Ectodermal cell (in vitro differentiated cells): Measurements from ENCODE around the gene LRRC38.

Experiments used
- H3K27ac ChIP-seq: 2 replicates; pipeline ENCODE4 v1.7.0; 2013; ENCODE audit warnings: mild to moderate bottlenecking, low read depth, low read length; ENCODE audit not compliant: insufficient read depth, poor library complexity, severe bottlenecking
- H3K27me3 ChIP-seq: 2 replicates; pipeline ENCODE4 v1.7.0; 2013; ENCODE audit warnings: mild to moderate bottlenecking, low read length; ENCODE audit not compliant: insufficient read depth, control insufficient read depth, poor library complexity, severe bottlenecking
- H3K36me3 ChIP-seq: one replicate; pipeline ENCODE4 v1.7.0; 2013; ENCODE audit warnings: low read length; ENCODE audit not compliant: control insufficient read depth, insufficient read depth
- H3K4me1 ChIP-seq: one replicate; pipeline ENCODE4 v1.7.0; 2013; ENCODE audit warnings: low read length; ENCODE audit not compliant: control insufficient read depth, insufficient read depth
- H3K4me3 ChIP-seq: 2 replicates; pipeline ENCODE4 v1.7.0; 2013; ENCODE audit warnings: low read depth, low read length, control low read depth; ENCODE audit not compliant: insufficient read depth
- H3K9me3 ChIP-seq: 2 replicates; pipeline ENCODE4 v1.7.0; 2013; ENCODE audit warnings: mild to moderate bottlenecking, low read length, moderate library complexity; ENCODE audit not compliant: control insufficient read depth
- whole genome bisulfite sequencing, 2 experiments: methylation state at CpG; one replicate each; pipeline ENCODE4 v1.1.7; 2013; ENCODE audit warnings: missing lambda C conversion rate in 2 of 2; 5-methylcytosine and 5-hydroxymethylcytosine counted together

LRRC38 gene

DNA sequence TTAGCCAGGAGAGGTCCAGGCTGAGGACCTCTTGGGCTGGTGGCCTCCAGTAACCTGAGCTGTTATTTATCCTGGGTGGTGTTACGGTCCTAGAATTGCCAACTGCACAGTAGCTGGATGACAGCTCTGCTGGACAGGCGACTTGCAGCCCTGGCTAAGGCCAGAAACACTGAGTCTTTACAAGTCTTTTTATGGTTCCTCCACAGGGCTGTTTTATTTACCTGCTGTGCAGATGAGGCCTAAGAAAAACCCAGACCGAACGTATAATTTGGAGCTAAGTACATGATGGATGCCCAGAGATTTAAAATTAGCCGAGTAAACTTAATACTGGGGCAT is 30.4 kb upstream of the LRRC38 start:
- Histone ChIP-seq H3K36me3 (no peaks in the 10 kb centered on the region), H3K27me3 (no peaks in the 10 kb centered on the region), H3K4me3 (no peak overlapping the region), H3K9me3 (no peaks in the 10 kb centered on the region), H3K27ac (no peak overlapping the region), H3K4me1 (peaks cover 10% of the 10 kb centered on the region)
- 88 to 91% methylated on average over 5 of the region's 5 CpGs for WGBS, 2 experiments

DNA sequence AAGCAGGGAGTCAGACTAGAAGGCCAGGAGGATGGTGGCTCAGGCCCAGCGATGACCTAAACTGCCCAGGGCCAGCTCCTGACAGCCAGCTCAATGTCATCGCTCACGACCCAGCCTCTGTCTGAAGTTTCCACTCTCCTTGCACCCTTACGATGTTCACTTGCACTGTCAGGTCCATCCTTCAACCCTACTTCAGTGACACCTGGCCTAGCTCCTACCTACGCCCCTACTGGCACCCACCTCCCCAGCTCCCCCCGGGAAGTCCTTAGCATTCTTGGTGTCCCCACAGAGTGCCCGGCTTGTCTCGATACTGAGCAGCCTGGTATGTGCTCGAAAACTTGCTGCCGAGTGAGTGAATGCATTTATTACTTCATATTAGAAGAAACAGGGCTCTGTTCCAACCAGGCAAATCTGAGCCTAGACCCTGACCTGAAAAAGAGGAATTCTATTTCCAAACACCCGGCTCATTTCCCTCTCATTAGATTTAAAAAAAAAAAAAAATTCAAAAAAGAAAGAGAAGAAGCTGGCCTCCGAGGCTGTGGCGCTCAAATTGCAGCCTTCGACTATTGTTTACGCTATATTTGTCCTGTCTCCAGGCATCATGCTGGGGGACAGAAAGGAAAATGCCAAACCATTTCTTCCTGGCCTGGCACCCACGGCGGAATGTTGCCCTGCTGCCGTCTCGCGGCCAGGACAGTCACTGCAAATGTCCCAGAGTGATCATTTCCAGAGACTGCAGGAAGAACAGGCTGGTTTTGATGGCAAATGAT is 29.8 kb upstream of the LRRC38 start:
- Histone ChIP-seq H3K4me3 (no peak overlapping the region), H3K36me3 (no peaks in the 10 kb centered on the region), H3K27ac (no peak overlapping the region), H3K9me3 (no peaks in the 10 kb centered on the region), H3K4me1 (peaks cover 10% of the 10 kb centered on the region), H3K27me3 (no peaks in the 10 kb centered on the region)
- 79% methylated on average over 20 of the region's 20 CpGs for WGBS, 2 experiments

DNA sequence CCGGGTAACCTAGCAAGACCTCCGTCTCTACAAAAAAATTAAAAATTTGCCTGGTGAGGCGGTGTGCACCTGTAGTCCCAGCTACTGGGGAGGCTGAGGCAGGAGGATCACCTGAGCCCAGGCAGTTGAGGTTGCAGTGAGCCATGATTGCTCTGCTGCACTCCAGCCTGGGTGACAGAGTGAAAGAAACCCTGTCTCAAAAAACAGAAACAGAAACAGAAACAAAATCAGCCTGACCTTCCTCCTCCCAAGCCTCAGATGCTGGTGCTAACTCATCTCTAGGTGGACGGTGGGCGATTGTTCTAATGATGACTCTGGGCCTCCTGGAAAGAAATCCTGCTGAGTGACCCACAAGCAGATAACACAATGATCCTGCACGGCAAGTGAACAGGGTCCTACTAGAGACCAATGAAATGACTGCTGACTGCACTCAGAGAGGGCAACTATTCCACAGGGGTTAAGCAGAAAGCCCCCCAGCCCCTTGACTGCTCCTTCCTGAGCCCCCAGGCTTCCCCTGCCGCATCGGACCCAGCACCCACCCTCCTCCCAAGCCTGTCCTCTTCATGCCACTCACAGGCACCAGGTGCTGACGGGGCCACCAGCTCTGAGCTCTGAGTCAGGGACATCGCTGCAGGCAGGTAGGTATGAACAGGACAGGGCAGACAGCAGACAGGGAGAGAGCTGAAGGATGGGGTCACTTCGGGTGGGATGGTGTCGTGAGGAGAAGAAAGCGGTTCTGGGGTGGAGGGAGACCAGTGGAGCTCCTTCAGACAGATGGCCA is 27.8 kb upstream of the LRRC38 start:
- no peaks in the 10 kb centered on the region for H3K9me3 ChIP-seq
- no peak overlapping the region for H3K4me3 ChIP-seq
- H3K36me3 ChIP-seq = no peaks in the 10 kb centered on the region
- H3K4me1 ChIP-seq = peaks cover 10% of the 10 kb centered on the region
- no peak overlapping the region for H3K27ac ChIP-seq
- no peaks in the 10 kb centered on the region for H3K27me3 ChIP-seq
- WGBS, 2 experiments = 92 to 94% methylated on average over 13 of the region's 13 CpGs

DNA sequence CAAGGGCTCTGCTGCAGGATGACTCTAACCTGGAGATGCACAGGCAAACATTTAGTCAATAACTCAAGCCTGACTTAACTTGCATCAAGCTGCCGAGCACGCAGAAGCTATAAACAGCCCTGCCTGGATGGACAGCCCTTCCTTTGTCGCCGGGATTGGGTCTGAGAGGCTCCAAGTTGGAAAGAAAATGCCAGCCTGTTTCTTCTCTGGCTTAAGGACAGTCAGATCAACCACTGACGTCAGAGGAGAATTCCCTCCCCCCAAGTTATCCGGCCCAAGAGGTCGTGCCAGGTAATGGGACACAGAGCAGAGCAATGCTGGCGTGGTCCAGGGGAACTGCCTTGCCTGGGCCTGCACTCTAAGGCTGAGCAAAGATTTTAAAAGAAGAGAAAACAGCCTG is 27.1 kb upstream of the LRRC38 start:
- peaks cover 10% of the 10 kb centered on the region for H3K4me1 ChIP-seq
- 84 to 85% methylated on average over 8 of the region's 8 CpGs for WGBS, 2 experiments
- H3K27ac ChIP-seq = no peak overlapping the region
- no peaks in the 10 kb centered on the region for H3K9me3 ChIP-seq
- H3K36me3 ChIP-seq = no peaks in the 10 kb centered on the region
- no peak overlapping the region for H3K4me3 ChIP-seq
- no peaks in the 10 kb centered on the region for H3K27me3 ChIP-seq

DNA sequence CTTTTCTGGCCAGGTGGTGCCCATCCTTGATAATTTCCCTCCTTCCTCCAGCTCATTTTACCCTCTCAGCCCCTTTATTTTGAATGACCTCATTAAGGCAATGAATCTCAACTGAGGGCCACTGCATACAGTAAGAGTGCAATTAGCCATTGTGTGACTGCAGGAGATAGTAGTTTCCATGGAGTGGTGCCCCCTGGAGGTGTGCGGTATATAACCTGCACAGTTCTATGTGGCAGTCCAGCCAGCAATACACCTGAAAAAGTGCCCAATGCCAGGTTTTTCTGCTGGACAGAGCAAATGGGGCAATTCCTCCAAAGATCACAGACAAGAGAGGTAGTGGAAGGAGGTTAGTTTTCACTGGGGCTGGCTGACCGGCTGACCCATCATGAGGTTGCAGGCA is 25.9 kb upstream of the LRRC38 start:
- 81 to 85% methylated on average over 2 of the region's 2 CpGs for WGBS, 2 experiments
- Histone ChIP-seq H3K36me3 (no peaks in the 10 kb centered on the region), H3K4me3 (no peak overlapping the region), H3K9me3 (no peaks in the 10 kb centered on the region), H3K4me1 (peaks cover 10% of the 10 kb centered on the region), H3K27me3 (no peaks in the 10 kb centered on the region), H3K27ac (no peak overlapping the region)

DNA sequence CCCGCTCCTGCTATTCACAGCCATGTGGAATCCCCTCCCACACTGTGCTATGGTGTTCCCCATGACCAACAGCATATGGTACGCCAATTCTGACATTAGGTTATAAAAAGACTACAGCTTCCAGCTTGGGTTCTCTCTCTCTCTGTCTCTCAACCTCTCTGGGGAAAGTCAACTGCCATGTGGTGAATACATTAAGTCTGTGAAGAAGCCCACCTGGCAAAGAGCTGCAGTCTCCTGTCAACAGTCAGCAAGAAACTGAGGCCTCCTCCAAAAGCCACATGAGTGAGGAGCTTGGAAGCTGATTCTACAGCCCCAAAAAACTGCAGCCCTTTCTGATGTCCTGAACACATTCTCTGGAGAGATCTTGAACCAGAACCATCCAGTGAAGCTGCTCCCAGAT is 25.0 kb upstream of the LRRC38 start:
- 90 to 95% methylated on average over 2 of the region's 2 CpGs for WGBS, 2 experiments
- H3K27me3 ChIP-seq = no peaks in the 10 kb centered on the region
- H3K9me3 ChIP-seq = no peaks in the 10 kb centered on the region

DNA sequence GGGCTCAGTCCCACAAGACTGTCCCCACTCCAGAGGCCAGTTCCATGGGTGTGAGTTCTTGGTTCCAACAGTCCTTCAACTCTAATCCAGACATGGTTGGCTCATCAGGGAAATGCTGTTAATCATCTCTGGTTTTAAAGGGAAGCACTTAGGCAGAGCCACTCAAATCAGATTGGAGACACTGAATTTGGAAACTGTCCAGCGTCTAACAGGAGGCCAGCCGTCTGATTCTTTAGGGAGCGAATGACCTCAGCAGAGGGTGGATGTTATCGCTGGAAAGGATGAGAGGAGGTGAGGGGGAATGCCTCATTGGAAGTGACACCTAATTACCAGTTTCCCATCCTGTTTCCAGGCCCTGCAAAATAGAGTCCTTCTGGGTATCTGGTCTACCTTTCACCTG is 22.8 kb upstream of the LRRC38 start:
- no peaks in the 10 kb centered on the region for H3K36me3 ChIP-seq
- H3K9me3 ChIP-seq = no peaks in the 10 kb centered on the region
- no peak overlapping the region for H3K4me3 ChIP-seq
- H3K4me1 ChIP-seq = no peaks in the 10 kb centered on the region
- 93 to 94% methylated on average over 4 of the region's 4 CpGs for WGBS, 2 experiments
- H3K27ac ChIP-seq = no peak overlapping the region
- H3K27me3 ChIP-seq = no peaks in the 10 kb centered on the region

More for the DNA sequence above, 25.0 kb upstream of the LRRC38 start:
- Histone ChIP-seq H3K4me1 (peaks cover 5% of the 10 kb centered on the region), H3K27ac (no peak overlapping the region), H3K4me3 (no peak overlapping the region), H3K36me3 (no peaks in the 10 kb centered on the region)

DNA sequence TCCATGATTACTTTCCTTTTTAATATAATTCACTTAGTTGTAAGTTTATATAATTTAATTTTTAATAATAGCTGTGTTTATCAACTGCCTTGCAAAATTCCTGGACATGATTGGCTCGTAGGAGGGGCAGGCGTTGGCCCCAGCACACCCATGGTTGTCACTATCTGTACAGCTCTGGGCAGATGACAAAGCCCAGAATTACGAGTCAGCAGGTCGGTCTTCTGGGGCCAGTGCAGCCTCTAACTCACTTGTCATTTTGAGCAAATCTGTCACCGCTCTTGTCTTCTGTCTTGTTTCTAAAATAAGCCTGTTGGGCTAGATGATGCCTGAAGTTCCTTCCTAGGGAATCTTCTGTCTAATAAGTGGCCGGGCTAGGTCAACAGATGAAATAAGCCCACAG is 21.4 kb upstream of the LRRC38 start:
- 94 to 95% methylated on average over 6 of the region's 6 CpGs for WGBS, 2 experiments
- Histone ChIP-seq H3K36me3 (no peaks in the 10 kb centered on the region), H3K4me3 (no peak overlapping the region), H3K27ac (no peak overlapping the region), H3K4me1 (no peaks in the 10 kb centered on the region), H3K9me3 (no peaks in the 10 kb centered on the region), H3K27me3 (no peaks in the 10 kb centered on the region)

DNA sequence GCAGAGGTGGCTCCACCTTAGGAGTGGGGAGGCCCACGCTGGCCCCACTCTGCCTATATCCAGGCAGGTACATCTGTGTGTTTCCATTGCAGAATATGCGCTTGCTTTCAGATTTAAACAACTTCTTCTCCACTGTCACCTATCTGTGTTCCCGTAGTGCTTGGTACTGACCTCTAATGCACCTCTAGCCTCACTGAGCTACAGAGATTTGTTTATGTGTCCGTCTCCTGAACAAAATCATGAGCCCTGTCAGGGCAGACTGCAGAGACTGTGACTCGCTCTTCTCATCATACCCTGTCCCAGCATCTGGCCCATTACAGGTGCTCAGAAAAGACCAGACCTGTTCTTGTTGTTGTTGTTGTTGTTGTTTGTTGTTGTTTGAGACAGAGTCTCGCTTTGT is 14.5 kb upstream of the LRRC38 start:
- no peak overlapping the region for H3K27ac ChIP-seq
- no peaks in the 10 kb centered on the region for H3K27me3 ChIP-seq
- no peaks in the 10 kb centered on the region for H3K36me3 ChIP-seq
- no peak overlapping the region for H3K4me3 ChIP-seq
- H3K4me1 ChIP-seq = no peaks in the 10 kb centered on the region
- no peaks in the 10 kb centered on the region for H3K9me3 ChIP-seq
- 89% methylated on average over 6 of the region's 6 CpGs for WGBS, 2 experiments

DNA sequence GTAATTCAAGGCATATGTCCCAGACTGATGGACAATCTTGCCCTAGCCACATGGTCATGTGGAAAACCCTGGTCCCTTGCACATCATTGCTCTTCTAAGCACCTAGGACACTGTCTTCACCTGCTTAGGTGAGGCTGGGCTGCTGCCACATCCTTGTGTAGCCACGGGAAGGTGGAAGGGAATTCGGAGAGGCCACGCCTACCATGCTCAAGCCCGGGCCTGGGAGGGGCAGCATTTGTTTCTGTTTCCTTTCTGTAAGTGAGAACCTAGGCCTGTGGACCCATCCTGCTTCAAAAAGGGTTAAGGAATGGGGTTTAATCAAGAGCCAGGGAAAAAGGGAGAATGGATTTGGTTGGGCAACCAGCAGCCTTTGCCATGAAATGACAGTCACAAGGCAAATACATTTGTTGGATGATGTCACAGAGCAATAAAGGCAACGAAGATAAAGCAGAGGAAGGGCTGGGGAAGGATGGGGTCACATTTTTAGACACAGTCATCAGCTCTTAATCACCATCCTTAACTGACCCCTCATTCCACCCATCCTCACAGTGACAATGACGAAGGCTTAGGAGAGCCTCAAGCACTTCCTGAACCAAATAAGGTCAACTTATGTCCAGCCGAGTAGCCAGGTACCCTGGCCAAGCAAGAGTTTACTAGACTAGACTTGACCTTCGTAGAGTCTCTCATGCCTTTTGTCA is 10.1 kb upstream of the LRRC38 start:
- Histone ChIP-seq H3K9me3 (no peaks in the 10 kb centered on the region), H3K27ac (no peak overlapping the region), H3K4me1 (no peaks in the 10 kb centered on the region), H3K4me3 (no peak overlapping the region), H3K27me3 (no peaks in the 10 kb centered on the region), H3K36me3 (no peaks in the 10 kb centered on the region)
- WGBS, 2 experiments = 73% methylated on average over 7 to 8 of the region's 8 CpGs
